Measurements from ENCODE around the gene SMAD1.

Gene SMAD1

DNA sequence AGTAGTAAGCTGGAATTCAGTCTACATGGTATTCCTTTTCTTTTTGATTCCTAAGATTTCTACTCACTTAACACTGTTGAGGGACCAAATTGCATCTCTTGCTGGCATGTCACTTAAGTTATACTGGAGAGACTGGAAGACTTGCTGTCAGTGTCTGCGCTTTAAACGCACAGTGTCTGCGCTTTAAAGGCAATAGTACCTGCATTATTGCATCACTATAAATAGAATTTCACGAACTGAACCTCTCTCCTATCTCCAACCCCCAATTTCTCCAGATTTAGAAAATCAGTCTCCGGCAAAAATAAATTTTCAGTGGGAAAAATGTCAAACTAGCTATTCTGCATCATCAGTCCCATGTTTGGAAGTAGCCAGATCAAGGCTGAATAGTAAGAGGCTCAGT, 21.2 kb downstream of the SMAD1 start:
- no peak for DNase-seq (ENCODE audit: low read depth)
- no peak overlapping the region for H3K4me3 ChIP-seq (ENCODE audit: low read depth, low read length)
- no peak for TF ChIP-seq CTCF (IDR thresholded peaks at IDR 0.05; ENCODE audit: insufficient read depth, low read depth, low read length, missing control alignments)

- no peak for DNase-seq (ENCODE audit: low read depth)
- no peak for TF ChIP-seq CTCF (IDR thresholded peaks at IDR 0.05; ENCODE audit: insufficient read depth, low read depth, low read length, missing control alignments)
- H3K4me3 ChIP-seq (ENCODE audit: low read depth, low read length), result no peak overlapping the region
These were observed 21.9 kb downstream of the SMAD1 start for GRCh38 chr4:145503486-145504072.

- DNase-seq (ENCODE audit: low read depth), result no peak
These were observed 24.3 kb downstream of the SMAD1 start for GRCh38 chr4:145505995-145506394.

DNA sequence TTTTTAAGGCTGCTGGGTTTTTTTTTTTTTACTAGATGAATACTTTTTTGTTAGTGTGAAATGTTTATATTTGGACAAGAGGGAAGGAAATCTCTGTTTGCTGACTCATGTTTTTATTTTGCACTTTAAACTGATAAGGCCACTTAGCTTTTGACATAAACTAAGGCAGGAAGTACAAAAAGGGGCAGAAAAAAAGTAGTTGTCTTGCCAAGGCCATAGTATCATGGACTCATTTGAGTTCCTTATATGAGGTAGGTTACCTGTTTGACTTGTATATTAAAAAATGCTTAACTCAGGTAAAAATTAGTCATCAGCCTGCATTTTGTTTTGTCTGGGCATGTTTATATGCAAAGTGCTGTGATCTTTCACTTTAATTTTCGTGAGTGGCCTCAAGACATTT, 26.0 kb downstream of the SMAD1 start:
- no peak for DNase-seq (ENCODE audit: low read depth)
- peak overlapping the region; percentile 15; the same call in 1 of the 2 replicates for H3K4me3 ChIP-seq (ENCODE audit: low read depth, low read length)
- TF ChIP-seq CTCF (IDR thresholded peaks at IDR 0.05; ENCODE audit: insufficient read depth, low read depth, low read length, missing control alignments), result no peak

More at GRCh38 chr4:145505995-145506394, 24.3 kb downstream of the SMAD1 start:
- no peak for TF ChIP-seq CTCF (IDR thresholded peaks at IDR 0.05; ENCODE audit: insufficient read depth, low read depth, low read length, missing control alignments)
- no peak overlapping the region for H3K4me3 ChIP-seq (ENCODE audit: low read depth, low read length)

DNA sequence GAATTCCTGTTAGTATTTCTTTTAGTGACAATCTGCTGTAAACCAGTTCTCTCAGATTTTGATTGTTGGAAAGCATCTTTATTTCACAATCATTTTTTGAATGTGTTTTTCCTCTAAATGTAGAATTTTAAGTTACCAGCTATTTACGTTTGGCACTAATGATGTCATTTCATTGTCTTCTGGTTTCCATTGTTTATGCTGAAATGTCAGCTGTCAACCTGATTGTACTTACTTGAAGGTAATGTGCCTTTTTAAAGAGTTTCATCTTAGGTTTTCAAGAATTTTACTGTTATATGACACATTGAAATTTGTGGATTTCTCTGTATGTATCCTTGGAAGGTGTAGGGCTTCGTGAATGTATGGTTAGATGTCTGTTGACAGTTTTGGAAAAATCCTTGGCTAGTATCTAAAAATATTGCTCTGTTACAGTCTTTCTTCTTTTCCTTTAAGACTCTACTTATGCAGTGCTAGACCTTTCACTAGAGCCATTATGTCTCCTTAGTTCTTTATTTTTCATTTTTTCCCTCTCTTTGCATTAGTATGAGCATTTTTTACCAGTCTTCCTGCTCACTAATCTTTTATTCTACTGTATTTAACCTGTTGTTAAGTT, 30.4 kb downstream of the SMAD1 start:
- no peak for DNase-seq (ENCODE audit: low read depth)
- H3K4me3 ChIP-seq (ENCODE audit: low read depth, low read length), result no peak overlapping the region
- no peak for TF ChIP-seq CTCF (IDR thresholded peaks at IDR 0.05; ENCODE audit: insufficient read depth, low read depth, low read length, missing control alignments)

DNA sequence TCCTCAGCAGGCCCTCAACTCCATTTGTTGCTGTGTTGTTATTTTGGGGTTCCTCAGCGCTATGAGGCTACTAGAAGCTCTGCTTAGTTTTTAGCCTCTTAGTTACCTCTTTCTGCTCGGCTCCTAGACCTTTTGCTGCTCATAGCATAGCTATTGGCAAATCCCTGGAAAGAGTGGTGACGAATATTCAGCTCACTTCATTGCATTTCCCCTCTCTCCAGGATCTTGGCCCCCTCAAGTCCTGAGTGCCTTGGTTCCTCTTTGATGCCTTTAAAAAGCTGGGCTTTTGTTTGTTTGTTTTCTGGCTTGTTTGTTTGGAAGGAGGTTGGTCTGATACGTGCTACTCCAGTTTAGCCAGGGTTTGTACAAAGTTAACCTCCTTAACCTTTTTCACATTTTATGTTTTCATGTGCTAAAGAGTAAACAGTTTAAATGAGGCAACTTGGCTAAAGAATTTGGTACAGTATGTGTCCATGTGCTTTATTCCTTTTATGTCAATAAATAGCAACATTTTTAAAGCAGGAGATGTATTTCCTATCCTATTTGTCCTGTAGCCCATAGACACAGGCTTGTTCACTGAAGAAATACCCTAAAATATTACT, 31.5 kb downstream of the SMAD1 start:
- no peak for TF ChIP-seq CTCF (IDR thresholded peaks at IDR 0.05; ENCODE audit: insufficient read depth, low read depth, low read length, missing control alignments)
- DNase-seq (ENCODE audit: low read depth), result no peak
- no peak overlapping the region for H3K4me3 ChIP-seq (ENCODE audit: low read depth, low read length)
